HG03280 (cell line): ENCODE results near the gene SLC5A9.
"Not testable (repeated sequence)": the region's sequence is repeated elsewhere in the genome, so short reads cannot be mapped to it uniquely, and the experiment has no call there.

Source experiments
- ATAC-seq: cut with Tn5 transposase; IDR thresholded peaks from one replicate; pipeline ENCODE4 v1.9.1; 2021; ENCODE audit warnings: mild to moderate bottlenecking, moderate library complexity; ENCODE audit not compliant: unreplicated experiment

The SLC5A9 gene

DNA sequence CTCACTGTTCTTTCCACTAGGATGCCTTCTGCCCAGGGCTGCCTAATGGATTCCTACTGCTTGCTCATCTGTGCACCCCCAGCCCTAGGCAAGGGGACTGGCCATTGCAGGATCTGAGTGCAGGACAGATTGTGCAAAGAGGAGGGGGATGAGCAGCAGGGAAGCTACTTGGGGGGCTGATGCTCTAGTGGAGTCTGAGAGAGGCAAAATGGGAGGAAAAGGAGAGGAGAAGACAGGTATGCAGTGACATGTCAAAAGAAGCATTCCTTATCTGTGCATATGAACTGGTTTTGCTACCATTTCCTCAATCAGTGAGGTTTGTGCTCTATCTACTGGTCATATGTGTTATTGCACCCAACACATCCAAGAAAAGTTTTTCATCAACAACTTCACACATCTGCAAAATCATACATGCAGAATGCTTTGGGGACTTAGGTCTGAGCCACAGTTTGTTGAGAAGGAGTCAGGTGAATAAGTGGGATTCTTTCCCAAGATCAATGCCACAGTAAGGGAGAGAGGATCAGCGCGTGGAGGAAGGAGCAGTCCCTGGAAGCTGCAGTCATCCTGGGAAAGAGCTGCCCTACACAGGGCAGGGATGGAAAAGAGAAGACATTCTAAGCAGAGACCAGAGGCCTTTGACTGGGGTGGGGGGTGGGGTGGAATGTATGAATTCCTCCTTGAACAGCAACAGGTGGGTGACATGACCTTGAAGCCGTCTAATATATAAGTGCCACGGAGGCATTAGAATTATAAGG, 14.4 kb downstream of the SLC5A9 start:
- ATAC-seq, result peak; percentile 58

DNA sequence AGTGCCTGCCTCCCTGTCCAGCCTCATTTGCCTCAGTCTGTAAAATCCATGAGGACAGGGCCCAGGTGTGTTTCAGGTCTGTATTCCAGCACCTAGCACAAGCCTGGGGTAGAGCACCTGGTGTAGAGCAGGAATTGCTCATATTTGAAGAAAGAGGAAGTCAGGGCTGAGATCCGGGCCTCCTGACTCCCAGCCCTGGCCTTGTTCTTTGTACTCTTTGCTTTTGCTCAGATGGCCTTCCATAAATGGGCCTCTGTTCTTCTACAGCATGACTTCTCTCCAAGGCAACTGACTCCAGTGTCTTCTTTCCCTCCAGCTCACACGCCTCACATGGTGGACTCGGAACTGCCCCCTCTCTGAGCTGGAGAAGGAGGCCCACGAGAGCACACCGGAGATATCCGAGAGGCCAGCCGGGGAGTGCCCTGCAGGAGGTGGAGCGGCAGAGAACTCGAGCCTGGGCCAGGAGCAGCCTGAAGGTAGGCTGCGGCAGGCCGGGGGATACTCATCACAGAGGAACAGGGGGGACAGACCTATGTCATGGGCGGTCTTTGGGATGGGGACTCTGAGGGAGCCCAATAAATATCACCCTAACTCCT, 19.7 kb downstream of the SLC5A9 start:
- no peak for ATAC-seq

DNA sequence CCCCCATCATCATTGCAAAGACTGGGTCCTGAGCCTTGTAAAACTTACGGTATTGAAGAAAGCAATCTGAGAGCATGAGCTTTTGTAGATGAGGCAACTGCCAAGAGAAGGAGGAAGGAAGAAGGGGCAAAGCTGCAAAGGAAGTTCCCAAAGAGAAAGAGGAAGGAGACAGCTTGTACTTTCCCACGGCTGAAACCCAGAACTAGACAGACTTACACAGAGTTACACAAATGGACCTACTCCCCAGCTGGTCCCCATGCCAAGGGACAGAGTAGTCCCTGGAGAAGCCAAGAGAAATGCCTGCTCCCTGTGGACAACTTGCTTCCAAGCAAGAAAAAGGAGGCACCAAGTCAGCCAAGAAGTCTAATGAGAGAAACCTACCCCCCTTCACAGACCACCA, 22.6 kb downstream of the SLC5A9 start:
- ATAC-seq, result no peak

DNA sequence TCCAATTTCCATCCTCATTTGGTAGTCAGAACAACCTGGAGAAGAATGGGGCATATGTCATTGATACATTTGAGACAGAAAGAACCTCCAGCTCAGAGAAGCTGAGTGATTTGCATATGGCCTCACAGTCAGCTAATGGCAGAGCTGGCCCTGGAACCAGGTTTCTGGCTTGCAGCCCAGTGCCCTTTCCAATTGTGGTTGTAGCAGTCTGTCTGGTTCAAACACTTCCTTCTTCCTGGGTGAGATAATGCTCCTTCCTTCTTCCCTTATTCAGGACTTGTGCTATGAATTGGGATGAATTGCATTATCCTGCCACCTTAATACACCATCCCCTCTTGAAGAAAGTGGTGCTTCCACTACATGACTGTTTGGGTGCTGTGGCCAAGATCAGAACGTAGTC, 24.2 kb downstream of the SLC5A9 start:
- no peak for ATAC-seq

DNA sequence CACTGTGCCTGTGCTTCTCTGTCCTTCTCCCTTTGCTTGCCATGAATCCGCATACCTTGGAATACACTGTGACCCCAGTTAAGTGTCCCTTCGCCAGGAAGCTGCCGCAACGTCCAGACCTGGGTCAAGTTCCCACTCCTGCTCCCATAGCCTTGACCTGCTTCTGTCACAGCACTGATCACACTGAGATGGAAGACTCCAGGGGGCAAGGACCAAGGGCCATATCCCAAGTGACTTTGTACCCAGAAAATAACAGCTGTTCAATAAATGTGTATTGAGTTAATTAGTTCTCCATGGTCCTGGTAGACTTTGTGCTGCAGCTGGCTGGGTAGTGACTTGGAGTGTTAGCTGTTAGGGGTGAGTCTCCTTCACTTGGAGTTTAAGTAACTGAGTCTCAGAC, 25.8 kb downstream of the SLC5A9 start:
- no peak for ATAC-seq

DNA sequence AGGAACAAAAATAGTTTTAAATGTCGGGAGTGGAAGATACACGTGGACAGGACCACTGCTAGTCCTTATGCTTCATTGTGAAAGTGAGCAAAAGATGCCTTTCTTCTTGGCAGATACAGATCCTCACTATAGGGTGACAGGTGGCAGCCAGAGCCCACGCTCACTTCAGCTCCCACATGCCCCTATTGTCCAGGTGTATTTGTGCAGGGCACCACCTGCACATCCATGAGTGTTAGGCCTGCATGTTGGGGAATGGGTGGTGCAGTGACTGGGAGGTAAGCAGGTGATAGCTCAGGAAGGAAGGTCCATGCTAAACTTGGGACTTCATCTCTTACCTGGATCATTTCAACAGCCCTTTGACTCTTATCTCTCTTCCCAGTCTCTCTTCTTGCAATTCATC, 27.4 kb downstream of the SLC5A9 start:
- ATAC-seq, result no peak

DNA sequence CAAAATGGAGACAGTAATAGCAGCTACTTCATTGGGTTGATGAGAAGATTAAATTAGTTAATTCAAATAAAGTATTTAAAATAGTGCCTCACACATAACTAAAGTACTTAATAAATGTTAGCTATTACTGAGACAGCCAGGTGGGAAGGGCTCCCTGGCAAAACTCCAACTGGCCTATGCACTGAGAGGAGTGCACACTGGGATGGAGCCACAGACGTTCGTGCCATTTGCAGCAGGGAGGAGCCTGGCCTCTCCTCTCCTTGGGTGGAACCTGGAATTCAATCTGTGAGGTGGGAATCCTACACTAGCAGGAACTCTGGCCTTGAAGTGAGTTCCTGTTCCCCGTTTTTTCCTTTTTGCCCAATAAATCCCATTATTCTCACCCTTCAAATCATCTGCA, 28.1 kb downstream of the SLC5A9 start:
- no peak for ATAC-seq

DNA sequence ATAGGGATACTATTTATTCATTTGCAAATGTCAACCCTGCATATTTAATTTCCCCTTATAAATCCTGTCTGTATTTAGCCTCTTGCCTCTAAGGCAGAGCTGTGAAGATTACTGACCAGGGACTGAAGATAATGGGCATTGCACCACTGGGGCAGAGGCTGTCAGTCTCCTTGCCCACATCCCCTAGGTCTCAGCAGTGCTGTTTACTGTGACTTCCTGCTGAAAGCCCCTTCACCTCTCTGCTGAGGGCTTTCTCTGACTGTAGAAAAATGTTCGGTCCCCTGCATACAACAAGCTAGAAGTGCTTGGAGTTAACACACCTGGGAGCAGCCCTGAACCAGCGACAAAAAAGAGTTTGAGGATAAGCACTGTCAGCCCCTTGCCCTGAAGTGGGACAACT, 28.8 kb downstream of the SLC5A9 start:
- no peak for ATAC-seq

DNA sequence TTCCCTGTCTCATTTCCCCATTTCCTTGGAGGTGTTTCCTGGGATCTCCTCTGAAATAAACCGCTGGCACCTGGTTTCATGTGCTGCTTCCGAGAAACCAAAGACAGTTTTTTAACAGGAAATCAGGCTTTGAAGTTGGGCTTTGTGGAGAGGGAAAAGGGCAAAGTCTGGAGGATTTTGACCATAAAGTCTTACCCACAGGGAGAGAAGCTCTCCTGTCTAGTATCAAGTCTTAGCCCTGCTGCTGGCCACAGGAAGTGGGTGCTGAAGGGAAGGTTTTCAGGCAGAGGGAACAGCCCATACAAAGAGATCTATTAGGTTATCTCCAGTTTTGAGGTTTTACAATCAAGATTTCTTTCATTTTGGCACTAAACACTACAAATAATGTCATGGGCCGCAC, 29.3 kb downstream of the SLC5A9 start:
- ATAC-seq, result no peak

DNA sequence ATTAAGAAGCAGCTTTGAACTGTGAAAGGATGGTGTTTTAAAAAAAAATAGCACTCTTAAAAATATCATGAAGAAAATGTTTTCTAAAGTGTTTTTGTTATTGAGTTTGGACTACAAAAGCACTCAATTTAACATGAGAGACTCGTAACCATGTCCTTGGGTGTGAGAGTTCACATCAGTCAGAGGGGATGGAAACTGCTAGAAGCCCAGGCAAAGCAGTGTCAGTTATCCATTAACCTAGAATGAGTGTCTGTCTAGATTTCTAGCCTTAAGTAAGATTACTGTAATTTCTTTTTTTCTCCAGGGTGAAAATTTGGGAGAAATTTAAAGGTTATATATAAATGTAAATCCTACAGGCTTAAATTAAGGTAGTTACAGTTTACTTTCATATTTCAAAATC, 31.7 kb downstream of the SLC5A9 start:
- ATAC-seq, result no peak

DNA sequence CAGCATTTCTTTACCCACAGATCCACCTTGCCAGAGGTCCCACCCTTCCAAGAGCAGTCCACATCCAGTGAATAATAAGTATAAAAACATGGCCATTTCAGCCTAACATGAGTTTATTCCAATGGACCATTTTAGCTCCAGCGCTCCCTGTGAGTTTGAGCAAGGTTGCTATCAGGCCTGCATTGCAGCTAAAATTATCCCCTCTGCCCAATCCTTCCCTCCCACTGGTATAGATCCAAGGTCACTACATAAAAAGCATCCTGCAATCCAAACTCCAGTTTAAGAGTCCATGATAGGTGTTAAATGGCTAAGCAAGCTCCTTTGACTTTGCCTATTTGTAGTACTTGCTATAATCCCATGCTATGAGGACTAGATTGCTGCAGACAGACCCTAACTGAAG, 35.6 kb downstream of the SLC5A9 start:
- ATAC-seq, result no peak

DNA sequence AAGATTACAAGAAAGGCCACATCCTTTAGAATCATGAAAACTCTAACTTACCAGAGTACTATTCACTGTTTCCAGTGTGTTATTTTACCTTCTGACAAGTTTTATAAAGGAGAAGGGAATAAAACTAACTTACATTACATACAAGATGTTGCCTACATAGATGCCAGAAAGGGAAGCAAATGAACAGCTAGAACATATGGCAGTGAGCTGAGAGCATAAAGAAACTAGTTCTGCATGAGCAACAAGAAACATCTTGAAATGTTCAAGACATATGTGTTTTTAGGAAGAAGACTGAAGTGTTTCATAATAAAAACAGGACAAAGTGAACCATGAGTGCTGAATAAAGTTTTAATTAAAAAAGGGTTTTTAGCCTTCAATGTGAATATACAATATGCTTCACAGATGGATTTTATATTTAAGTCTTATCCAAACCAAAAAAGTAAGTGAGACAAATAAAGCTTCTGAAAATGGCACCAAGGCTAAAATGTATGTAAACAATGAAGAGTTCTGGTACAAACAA, 39.4 kb downstream of the SLC5A9 start:
- no peak for ATAC-seq

DNA sequence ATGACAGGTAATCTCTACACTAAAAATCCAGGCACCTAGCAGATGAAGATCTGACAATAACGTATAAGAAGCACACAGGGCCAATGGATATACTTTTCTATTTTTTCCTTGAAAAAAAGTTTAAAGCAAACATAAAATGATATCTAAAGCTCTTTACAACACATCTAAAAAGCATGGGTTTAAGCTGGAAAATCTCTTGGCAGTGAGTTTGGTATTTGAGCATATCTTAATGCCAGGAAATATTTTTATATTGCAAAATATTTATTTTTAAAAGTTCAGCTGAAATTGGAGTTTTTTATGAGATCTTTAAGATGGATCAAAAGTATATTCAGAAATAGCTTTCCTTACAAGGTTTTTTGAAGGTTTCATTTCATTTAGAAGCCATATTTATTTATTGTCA, 40.5 kb downstream of the SLC5A9 start:
- no peak for ATAC-seq

DNA sequence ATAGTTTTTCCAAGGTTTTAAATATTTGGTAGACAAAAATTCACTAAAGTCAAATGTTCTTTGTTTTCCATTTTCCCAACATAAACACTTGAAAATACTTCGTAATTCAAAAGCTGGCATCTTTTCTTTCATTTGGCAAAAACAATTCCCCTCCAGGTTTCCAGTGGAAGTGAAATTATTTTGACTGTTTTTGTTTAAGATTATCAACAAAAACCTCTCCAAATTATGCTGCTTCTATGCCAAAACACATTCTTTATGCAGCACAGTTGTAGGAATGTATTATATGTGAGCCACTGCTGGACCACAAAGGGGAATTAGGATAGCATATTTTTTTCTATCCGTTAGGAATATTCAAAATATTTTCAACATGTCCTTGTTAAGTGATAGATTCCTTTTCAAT, 44.1 kb downstream of the SLC5A9 start:
- ATAC-seq, result no peak

DNA sequence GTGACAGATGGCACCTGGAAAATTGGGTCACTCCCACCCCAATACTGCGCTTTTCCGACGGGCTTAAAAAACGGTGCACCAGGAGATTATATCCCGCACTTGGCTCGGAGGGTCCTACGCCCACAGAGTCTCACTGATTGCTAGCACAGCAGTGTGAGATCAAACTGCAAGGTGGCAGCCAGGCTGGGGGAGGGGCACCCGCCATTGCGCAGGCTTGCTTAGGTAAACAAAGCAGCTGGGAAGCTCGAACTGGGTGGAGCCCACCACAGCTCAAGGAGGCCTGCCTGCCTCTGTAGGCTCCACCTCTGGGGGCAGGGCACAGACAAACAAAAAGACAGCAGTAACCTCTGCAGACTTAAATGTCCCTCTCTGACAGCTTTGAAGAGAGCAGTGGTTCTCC, 54.9 kb downstream of the SLC5A9 start:
- ATAC-seq, result not testable (repeated sequence)

DNA sequence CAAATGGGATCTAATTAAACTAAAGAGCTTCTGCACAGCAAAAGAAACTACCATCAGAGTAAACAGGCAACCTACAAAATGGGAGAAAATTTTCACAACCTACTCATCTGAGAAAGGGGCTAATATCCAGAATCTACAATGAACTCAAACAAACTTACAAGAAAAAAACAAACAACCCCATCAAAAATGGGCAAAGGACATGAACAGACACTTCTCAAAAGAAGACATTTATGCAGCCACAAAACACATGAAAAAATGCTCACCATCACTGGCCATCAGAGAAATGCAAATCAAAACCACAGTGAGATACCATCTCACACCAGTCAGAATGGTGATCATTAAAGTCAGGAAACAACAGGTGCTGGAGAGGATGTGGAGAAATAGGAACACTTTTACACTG, 59.8 kb downstream of the SLC5A9 start:
- ATAC-seq, result not testable (repeated sequence)

DNA sequence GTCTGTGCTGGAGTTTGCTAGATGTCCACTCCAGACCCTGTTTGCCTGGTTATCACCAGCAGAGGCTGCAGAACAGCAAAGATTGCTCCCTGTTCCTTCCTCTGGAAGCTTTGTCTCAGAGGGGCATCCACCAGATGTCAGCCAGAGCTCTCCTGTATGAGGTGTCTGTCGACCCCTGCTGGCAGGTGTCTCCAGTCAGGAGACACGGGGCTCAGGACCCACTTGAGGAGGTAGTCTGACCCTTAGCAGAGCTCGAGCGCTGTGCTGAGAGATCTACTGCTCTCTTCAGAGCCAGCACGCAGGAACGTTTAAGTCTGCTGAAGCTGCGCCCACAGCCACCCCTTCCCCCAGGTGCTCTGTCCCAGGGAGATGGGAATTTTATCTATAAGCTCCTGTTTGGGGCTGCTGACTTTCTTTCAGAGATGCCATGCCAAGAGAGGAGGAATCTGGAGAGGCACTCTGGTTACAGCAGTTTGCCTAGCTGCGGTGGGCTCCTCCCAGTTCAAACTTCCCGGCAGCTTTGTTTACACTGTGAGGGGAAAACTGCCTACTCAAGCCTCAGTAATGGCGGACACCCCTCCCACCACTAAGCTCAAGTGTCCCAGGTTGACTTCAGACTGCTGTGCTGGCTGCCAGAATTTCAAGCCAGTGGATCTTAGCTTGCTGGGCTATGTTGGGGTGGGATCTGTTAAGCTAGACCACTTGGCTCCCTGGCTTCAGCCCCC, 62.3 kb downstream of the SLC5A9 start:
- not testable (repeated sequence) for ATAC-seq

DNA sequence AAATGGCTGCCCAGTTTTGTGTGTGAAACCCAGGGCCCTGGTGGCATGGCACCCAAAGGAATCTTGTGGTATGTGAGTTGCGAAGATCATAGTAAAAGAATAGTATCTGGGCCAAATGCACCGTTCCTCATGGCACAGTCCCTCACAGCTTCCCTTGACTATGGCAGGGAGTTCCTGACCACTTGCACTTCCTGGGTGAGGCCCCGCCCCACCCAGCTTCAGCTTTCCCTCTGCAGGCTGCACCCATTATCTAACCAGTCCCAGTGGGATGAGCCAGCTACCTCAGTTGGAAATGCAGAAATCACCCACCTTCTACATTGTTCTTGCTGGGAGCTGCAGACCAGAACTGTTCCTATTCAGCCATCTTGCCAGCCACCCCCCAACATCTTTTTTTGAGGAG, 63.0 kb downstream of the SLC5A9 start:
- no peak for ATAC-seq

DNA sequence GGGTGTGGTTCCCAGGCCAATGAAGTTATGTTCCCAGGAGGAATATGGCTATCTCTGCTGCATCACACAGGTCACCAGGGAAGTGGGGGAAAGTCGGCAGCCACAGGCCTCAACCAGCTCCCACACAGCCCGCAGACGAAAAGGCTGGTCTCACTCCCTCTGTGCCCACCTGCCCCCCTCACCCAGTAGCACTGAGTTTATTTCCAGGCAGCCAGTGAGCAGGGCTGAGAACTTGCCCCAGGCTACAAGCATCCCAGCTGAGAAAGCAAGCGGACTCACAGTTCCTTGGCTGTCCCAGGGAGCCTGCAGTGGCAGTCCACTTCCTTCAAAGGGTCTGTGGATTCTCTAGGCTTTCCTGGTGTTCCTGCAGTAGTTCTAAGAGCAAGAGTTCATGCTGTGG, 68.9 kb downstream of the SLC5A9 start:
- no peak for ATAC-seq

DNA sequence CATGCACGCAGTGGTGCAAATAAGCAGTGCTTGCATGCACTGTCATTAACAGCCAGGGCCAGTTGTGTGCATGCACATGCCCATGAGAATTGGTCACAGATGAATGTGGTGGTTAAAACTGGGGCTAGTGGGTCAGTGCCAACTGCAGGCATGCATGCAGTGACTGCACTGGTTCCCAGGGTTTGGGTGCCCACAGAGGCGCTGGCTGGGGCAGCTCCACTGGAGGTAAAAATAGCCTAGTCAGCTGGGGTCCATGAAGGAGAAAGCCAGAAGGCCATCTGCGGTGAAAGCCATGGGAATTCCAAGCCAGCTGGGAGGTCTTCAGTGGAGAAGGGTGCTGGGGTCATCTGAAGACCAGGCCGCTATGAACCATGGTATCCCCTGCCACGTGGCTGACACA, 70.2 kb downstream of the SLC5A9 start:
- no peak for ATAC-seq

DNA sequence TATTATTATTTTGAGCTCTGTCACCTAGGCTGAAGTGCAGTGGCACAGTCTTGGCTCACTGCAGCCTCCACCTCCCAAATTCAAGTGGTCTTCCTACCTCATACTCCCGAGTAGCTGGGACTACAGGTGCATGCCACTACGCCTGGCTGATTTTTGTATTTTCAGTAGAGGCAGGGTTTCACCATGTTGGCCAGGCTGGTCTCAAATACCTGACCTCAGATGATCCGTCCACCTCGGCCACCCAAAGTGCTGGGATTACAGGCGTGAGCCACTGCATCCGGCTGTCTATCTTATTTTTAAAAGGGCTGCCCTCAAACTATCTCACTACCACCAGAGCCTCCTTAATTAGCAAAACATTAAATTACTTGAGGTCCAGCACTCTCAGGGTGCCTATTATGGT, 71.6 kb downstream of the SLC5A9 start:
- not testable (repeated sequence) for ATAC-seq

DNA sequence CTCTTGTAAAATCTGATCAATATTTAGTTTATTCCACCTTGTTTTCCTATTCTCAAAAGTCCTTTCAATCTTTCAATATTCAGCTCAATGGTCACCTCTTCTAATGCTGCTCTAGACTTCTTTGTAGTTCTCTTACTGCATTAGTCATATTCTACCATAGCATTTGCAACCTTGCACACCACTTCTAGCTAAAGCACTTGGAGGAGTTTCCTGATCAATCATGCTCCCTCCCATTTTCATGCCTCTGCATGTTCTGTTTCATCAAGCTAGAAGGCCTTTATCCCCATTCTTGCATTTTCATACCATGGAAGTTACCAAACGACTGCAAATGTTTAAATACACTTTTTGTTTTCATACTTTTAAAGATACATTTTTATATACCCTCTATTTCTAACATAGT, 72.1 kb downstream of the SLC5A9 start:
- ATAC-seq, result no peak
